DMS153 (cell line): ENCODE results near the gene ECSCR.
A peak's percentile ranks its signal among the peaks of the same experiment; 100 is the strongest.

Source experiments
- DNase-seq: peaks from one replicate; lab custom pipeline; 2025; lab: John Stamatoyannopoulos, UW

Gene ECSCR

GRCh38 chr5:139474890-139475791, 12.6 kb upstream of the ECSCR start:
- no peak for DNase-seq

DNA sequence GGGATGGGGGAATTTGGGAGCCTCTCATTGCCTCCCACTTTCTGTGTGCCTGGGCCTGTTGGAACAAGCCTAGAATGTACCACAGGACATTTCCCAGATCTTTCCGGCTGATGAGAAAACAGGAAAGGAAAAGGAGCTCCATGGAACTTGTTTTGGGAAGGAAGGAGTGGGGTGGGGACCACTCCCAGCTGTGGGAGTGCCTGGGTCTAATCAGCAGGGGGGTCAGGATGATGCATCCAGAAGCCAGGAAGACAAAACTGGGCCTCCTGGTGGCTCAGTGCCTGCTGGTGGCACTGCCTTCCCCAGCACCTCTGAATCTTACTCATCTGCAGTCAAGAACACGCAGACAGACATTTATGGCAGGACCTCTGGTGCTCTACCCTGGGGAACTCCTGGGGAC, 11.0 kb upstream of the ECSCR start:
- no peak for DNase-seq

GRCh38 chr5:139473105-139473504, 10.6 kb upstream of the ECSCR start:
- DNase-seq = no peak

DNA sequence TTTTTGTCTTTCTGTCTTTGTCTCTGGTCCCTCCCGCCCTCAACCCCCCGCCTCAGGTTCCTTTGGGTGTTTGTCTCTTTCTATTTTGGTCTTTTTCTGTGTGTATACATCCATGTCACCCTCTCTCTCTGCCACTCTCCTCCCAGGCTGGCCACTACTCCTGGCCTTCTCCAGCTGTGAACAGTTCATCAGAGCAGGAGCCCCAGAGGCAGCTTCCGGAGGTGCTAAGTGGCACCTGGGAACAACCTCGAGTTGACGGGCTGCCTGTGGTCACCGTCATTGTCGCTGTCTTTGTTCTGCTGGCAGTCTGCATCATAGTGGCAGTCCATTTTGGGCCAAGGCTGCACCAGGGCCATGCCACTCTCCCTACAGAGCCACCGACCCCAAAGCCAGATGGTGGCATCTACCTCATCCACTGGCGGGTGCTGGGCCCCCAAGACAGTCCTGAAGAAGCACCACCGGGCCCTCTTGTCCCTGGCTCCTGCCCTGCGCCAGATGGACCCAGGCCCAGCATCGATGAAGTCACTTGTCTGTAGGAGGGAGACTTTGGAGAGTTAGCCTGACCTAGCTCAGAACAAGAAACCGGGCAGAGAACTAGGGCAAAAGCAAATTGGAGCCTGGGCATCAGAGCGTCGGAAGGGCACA, 10.0 kb upstream of the ECSCR start:
- no peak for DNase-seq

GRCh38 chr5:139470821-139471300, 8.3 kb upstream of the ECSCR start, which contains the start of gene SMIM33:
Gene SMIM33, plus strand, starts transcription at chr5:139471004. Its CDS starts 118 bp downstream, at chr5:139471122.
- no peak for DNase-seq

- no peak for DNase-seq
Observed at GRCh38 chr5:139468421-139468931, 5.9 kb upstream of the ECSCR start.

DNA sequence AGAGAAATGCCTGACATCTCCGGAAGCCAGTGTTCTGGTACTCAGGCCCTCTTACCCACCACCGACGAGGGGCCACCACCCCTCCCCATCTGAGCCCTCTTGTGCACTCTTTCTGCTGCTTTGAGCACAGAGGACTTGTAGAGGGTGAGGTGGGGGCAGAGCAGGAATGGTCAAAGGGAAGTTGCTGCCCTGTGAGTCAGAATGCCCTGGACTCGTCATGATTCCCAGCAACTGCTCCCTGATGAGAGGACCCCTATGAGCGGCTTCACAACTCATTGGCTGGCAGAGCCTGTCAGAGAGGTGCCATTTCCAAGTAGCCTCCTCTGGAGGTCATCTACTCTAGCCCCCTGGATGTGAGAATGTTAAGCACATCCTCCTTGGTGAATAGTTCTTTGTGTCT, 845 bp downstream of the ECSCR start:
- no peak for DNase-seq

GRCh38 chr5:139461176-139461575, 1.4 kb downstream of the ECSCR start:
- DNase-seq = no peak

GRCh38 chr5:139460455-139460854, 2.1 kb downstream of the ECSCR start:
- DNase-seq = no peak

- peak; percentile 14 for DNase-seq
Observed at GRCh38 chr5:139459451-139459934, 3.0 kb downstream of the ECSCR start.

- no peak for DNase-seq
Observed at GRCh38 chr5:139458580-139459407, 3.7 kb downstream of the ECSCR start.

GRCh38 chr5:139457653-139458306, 4.8 kb downstream of the ECSCR start:
- DNase-seq = no peak

DNA sequence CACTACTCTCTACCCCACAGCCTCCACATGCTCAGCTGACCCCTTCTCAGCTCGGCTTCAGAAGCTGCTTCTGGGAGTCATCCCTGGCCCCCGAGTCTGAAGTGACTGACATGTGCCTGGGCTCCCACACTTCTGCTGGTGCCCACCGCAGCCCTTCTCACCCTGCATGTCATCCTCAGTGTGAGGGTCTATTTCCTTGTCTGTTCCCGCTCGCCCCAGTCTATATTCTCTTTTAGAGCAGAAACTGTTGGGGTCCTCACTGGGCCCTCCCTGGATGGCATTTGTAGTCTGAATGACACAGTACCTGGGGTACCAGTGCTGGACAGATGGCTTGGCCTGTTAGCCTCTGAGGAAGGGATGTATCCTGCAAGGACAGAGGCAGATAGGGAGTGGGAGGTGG, 5.3 kb downstream of the ECSCR start:
- no peak for DNase-seq

DNA sequence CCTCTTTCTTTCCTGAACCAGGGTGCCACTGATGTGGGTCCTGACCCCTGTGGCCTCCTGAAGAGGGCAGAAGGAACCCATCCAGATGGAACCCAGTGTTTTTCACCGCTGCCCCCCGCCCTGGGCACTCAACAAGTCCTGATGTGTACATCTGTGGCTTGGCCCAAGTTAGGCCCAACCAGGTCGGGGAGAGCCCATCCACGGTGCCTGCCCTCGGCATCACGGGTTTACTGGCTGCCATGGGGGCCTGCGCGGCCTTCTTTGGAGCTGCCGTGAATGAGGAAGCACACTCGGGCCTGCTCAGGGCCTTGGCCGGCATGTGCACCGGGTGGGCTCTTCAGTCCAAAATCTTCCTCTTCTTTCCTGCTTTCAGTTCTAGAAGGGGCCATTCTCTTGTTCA, 5.8 kb downstream of the ECSCR start:
- no peak for DNase-seq

DNA sequence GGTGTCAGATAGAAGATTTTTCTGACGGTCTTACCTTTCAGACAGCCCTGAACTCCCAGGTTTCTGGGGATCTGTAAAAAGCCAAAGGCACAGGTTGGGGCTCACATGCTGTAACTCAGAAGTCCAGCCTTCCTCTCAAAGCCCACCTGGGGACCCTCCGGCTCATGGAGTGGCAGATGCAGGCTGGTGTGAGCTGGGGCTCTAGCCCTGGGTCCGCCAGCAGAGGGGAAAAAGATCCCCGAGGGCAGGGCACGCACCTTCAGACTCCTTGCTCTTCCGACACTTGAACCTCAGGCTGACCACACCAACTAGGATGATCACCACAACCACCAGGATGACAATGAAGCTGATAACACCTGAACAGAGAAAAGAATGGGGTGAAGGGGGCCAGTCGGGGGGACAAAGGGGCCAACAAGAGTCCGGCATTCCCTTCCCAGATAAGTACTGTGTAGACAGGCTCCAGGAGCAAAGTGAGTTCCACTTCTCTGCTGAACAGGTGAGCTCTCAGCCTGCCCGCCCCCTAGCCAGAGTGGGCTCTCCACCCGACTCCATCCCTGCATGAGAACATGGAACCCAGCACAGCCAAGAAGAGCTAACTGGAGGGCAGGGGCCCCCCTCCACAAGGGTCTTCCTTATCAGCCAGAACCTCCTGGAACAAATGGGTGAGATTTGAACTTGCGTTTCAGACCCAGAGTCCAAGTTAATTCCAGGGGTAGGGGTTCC, 7.8 kb downstream of the ECSCR start:
- DNase-seq = no peak

DNA sequence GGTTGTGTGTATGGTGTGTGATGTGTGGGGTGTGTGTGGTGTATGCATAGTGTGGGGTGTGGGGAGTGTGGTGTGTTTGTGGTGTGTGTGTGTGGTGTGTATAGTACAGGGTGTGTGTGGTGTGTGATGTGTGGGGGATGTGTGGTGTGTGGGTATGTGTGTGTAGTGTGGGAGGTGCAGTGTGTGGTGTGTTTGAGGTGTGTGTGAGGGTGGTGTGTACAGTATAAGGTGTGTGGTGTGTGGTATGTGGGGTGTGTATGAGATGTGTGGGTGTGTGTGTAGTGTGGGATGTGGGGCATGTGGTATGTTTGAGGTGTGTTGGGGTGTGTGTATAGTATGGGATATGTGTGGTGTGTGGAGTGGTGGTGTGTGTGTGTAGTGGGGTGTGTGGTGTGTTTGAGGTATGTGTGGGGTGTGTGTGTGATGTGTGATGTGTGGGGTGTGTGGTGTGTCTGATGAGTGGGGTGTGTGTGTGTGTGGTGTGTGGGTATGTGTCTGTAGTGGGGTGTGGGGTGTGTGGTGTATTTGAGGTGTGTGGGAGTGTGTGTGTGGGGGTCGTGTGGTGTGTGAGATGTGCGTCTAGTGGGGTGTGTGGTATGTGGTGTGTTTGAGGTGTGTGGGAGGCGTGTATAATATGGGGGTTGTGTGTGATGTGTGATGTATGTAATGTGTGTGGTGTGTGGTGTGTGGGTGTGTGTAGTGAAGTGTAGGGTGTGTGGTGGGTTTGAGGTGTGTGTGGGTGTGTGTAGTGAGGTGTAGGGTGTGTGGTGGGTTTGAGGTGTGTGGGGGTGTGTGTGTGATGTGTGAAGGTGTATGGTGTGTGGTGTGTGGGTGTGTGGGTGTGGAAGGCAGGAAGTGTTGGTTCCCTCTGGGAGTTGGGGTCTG, 8.6 kb downstream of the ECSCR start:
- DNase-seq = no peak

DNA sequence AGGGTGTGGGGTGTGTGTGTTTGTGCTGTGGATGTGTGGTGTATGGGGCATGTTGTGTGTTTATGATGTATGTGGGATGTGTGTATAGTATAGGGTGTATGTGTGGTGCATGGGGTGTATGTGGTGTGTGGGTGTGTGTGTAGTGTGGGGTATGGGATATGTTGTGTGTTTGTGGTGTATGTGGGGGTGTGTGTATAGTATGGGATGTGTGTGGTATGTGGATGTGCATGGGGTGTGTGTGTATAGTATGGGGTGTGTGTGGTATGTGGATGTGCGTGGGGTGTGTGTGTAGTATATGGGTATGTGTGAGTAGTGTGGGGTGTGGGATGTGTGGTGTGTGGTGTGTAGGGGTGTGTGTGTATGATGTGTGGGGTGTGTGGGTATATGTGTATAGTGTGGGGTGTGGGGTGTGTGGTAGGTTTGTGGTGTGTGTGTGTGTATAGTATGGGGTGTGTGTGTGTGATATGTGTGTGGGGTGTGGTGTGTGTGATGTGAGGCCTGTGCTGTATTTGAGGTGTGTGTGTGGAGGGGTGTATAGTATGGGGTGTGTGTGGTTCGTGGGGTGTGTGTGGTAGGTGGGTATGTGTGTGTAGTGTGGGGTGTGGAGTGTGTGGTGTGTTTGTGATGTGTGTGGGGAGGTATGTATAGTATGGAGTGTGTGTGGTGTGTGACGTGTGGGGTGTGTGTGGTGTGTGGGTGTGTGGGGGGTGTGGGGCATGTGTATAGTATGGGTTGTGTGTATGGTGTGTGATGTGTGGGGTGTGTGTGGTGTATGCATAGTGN, 10.5 kb downstream of the ECSCR start:
- DNase-seq = no peak

GRCh38 chr5:139451176-139451575, 11.4 kb downstream of the ECSCR start:
- DNase-seq = no peak
